K562 (cell line): Measurements from ENCODE around the gene ZKSCAN4. TPM values are rescaled to one million over a fixed set of nuclear protein-coding genes. Genes with fewer than 3 reads are reported as not detected.

Experiments
- CHAMP1 ChIP-seq: fragments of 450-650 bp; IDR thresholded peaks from 2 replicates; pipeline ENCODE4 v1.6.1; 2016; ENCODE audit warnings: mild to moderate bottlenecking
- DIDO1 ChIP-seq: fragments of 450-650 bp; IDR thresholded peaks from 2 replicates; pipeline ENCODE4 v1.6.1; 2016; ENCODE audit warnings: low read depth, missing biosample characterization, missing genetic modification characterization
- ESRRA ChIP-seq: fragments of 450-650 bp; IDR thresholded peaks from 2 replicates; pipeline ENCODE4 v1.6.1; 2014; ENCODE audit warnings: low read depth, mild to moderate bottlenecking, moderate library complexity, borderline replicate concordance
- MXI1 ChIP-seq: IDR thresholded peaks from 2 replicates; pipeline ENCODE4 v1.6.1; 2011; ENCODE audit warnings: low read depth, mild to moderate bottlenecking, improper control_type of control experiment, low read length
- NONO ChIP-seq, 2 experiments: fragments of 200-400 bp in 1 of 2; fragments of 450-650 bp in 1 of 2; formaldehyde crosslinking in 1 of 2; IDR thresholded peaks; 2 replicates each; pipeline ENCODE4 v1.6.1; 2017; ENCODE audit warnings: low read depth in 2 of 2, mild to moderate bottlenecking in 2 of 2, moderate library complexity in 2 of 2, low read length in 1 of 2
- RBM22 ChIP-seq: fragments of 200-400 bp; formaldehyde crosslinking; IDR thresholded peaks from 2 replicates; pipeline ENCODE4 v1.6.1; 2018; ENCODE audit warnings: low read length, low read depth; ENCODE audit not compliant: poor library complexity, severe bottlenecking
- UBTF ChIP-seq, 2 experiments: IDR thresholded peaks; 2 replicates each; pipeline ENCODE4 v1.6.1; 2012; ENCODE audit warnings: improper control_type of control experiment in 2 of 2, low read depth in 2 of 2, low read length in 2 of 2, borderline replicate concordance in 1 of 2
- ZEB2 ChIP-seq: fragments of 450-650 bp; IDR thresholded peaks from 2 replicates; pipeline ENCODE4 v1.6.1; 2016
- ZFP36 ChIP-seq: fragments of 150-350 bp; IDR thresholded peaks from 2 replicates; pipeline ENCODE4 v1.6.1; 2018; ENCODE audit warnings: low read length, low read depth; ENCODE audit not compliant: partially characterized antibody
- ZNF76 ChIP-seq: fragments of 250-450 bp; sonication (Bioruptor Pico); IDR thresholded peaks from 2 replicates; pipeline ENCODE4 v1.4.0; 2020; ENCODE audit warnings: mild to moderate bottlenecking, moderate library complexity, borderline replicate concordance
- polyA plus RNA-seq, 8 experiments: library from polyadenylated mRNA; depleted of rRNA in 4 of 8; stranded (reverse) in 5 of 8; unstranded in 3 of 8; fragments of >200 nt; fragmentation: Nextera tagmentation in 2 of 8; fragmentation: Illumina TruSeq in 1 of 8; extraction: Ambion mirVana in 2 of 8; extraction: Trizol in 1 of 8; gene quantifications; 2 replicates each; pipeline versions ENCODE4 v1.2.1 to v1.2.3, GENCODE V29; 2011 to 2014; ENCODE audit warnings: inconsistent platforms in 1 of 8, missing spikeins in 1 of 8
- total RNA-seq, 7 experiments: library from RNA; depleted of rRNA in 6 of 7; stranded (reverse); fragments of >200 nt in 6 of 7; fragmentation: Illumina TruSeq in 2 of 7; extraction: Trizol in 2 of 7; gene quantifications; 2 replicates each; pipeline versions ENCODE4 v1.2.1 to v1.2.3, GENCODE V29; 2011 to 2021; ENCODE audit warnings: low replicate concordance in 1 of 7
- TF ChIP-seq, protein P1 (sequence below): fragments of 200-800 bp; sonication (Bioruptor generic); IDR thresholded peaks from 2 replicates; pipeline ENCODE4 v1.6.1; 2017; ENCODE audit warnings: missing genetic modification characterization, missing compliant biosample characterization
- TF ChIP-seq, protein P2 (sequence below): fragments of 250-450 bp; sonication (Bioruptor Pico); IDR thresholded peaks from 2 replicates; pipeline ENCODE4 v1.8.0; 2021; ENCODE audit warnings: moderate library complexity, mild to moderate bottlenecking, inconsistent platforms
- TF ChIP-seq, protein P3 (sequence below): fragments of 250-450 bp; sonication (Bioruptor Pico); IDR thresholded peaks from 2 replicates; pipeline ENCODE4 v1.5.0; 2021; ENCODE audit warnings: mild to moderate bottlenecking, moderate library complexity

Gene ZKSCAN4
- total and polyA plus RNA-seq, 9 of the 15 experiments (the other 6 are each of a cell fraction or from before 2014, with no cell fraction given) = 1.2 to 5.3 (median 4.7) TPM

DNA sequence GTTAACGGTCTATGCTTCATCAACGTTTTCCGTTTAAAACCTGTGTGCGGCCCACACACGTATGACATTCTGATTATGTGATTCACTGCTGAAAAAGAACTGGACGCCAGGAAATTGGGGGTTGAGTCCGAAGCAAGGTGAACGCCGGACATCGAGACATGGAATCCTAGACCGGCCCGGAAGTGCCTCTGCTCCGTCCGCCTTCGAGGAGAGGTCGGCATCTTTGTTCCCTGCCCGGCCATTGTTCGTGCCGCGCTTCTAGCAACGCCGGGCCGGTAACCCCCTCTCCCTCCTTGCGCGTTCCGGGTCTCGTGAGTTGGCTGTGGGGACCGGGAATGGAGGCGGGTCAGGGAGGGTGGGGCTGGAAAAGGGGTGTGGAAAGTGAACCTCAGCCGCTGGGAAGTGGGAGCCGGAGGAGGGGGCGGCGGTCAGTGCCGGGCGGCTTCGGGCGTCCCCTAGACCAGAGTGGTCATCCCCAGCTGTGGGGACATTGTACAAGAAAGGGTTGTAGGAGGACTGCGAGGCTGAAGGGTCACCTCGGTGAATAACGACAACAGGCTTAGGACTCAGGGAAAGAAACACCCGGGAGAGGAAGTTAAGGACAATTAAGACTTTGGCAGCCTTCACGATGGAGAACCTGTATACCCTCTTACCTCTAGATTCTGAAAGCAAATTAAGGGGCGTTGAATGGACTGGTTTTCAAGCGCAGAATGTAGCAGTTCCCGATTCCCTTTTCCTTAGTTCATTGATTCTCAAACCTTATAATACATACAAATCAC, 26.8 kb downstream of the ZKSCAN4 start, which contains the start of gene ZSCAN9 (continued):
- TF ChIP-seq, protein P1, sequence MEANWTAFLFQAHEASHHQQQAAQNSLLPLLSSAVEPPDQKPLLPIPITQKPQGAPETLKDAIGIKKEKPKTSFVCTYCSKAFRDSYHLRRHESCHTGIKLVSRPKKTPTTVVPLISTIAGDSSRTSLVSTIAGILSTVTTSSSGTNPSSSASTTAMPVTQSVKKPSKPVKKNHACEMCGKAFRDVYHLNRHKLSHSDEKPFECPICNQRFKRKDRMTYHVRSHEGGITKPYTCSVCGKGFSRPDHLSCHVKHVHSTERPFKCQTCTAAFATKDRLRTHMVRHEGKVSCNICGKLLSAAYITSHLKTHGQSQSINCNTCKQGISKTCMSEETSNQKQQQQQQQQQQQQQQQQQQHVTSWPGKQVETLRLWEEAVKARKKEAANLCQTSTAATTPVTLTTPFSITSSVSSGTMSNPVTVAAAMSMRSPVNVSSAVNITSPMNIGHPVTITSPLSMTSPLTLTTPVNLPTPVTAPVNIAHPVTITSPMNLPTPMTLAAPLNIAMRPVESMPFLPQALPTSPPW (CRISPR knock-in tag) = peak; percentile 90
- TF ChIP-seq UBTF (IDR thresholded peaks at IDR 0.05; ENCODE audit: borderline replicate concordance in 1 of 2, low read depth in 2 of 2, low read length in 2 of 2) (peak; percentile 79 to 93), ZFP36 (peak; percentile 38), ESRRA (peak; percentile 87), ZNF76 (CRISPR knock-in tag) (peak; percentile 55; the same call in 1 of the 2 replicates), RBM22 (peak; percentile 71), CHAMP1 (peak; percentile 87), MXI1 (peak; percentile 15; the same call in 1 of the 2 replicates), ZEB2 (peak; percentile 96), NONO (IDR thresholded peaks at IDR 0.05; ENCODE audit: low read depth in 2 of 2, low read length in 1 of 2) (0 out of 4 replicates have a peak, but pooled peaks of 1 of the 2 experiments have one; percentile 56), DIDO1 (tag) (peak; percentile 97)
- TF ChIP-seq, protein P2, sequence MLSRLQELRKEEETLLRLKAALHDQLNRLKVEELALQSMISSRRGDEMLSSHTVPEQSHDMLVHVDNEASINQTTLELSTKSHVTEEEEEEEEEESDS (CRISPR knock-in tag) = no peak
- TF ChIP-seq, protein P3, sequence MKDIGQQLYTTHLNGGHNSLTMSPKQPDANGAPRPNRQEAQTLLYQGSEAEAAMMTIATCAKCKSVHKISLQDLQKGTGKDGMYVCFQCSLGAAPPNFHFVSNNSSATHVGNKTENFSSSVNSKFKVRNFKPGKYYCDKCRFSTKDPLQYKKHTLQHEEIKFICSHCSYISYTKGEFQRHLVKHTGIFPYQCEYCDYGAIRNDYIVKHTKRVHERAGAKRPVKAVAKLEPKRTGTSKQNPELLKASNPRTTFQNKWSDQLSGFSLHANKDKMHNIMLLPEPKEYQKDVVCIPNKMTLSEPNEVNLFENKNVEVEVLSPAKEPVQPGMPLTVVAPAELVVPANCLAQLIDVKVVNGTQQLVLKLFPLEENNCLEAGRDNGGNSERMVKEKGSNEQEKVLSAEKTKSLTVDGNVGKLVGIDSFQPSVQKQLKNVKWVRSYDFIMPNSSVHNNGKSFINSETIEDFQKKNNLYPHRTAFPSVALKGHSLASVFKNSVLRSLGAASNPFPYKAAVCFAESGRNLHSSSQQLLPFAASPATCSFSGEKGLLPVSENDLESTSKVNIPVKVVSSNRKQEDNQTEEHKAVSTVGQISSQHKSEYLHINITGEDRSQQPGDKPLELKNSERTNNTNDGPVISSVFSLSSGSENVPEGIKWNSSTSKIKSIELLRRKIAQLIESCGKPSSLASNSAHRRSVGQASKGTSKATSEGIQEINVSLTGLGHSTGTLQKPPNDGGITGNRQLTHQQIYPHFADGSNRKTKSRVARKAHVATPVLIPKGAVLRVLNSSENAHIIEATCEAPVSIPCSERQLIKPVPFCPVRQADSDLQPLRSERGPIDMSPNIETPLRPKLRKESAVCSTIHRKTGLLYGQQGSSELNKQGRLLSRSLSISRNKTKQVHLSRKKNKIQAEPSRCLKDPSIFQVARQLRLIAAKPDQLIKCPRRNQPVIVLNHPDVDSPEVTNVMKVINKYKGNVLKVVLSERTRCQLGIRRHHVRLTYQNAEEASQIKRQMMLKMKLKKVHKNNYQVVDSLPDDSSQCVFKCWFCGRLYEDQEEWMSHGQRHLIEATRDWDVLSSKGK (CRISPR knock-in tag) = no peak
